Measurements from ENCODE around the gene SLC25A33. TPM values are rescaled to one million over a fixed set of nuclear protein-coding genes. Genes with fewer than 3 reads are reported as not detected.

The SLC25A33 gene
- total RNA-seq, 2 donors from 2014 or later = 10.9 to 16.4 TPM

DNA sequence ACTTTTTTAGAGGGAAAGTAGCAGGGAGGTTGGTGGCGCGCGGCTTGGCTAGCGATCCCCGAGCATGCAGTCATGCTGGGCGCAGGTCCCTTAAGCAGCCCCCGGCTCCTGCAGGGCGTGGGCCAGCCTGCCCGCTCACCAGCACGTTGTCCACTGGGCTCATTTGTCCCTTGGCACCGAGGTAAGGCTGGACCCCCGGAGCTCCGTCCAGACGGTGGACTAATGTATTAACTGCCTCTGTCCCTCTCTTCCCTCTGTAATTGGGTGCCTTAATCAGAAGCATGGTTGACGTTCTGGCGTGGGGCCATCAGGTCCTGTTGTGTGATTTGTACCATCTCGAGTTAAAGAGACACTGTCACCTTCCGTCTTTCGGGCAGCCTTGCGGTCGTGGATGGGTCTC, 67.2 kb downstream of the SLC25A33 start:
- no peak for DNase-seq (ENCODE audit: low spot score)
- H3K4me1 ChIP-seq = peaks cover 0 to 7% of the 10 kb centered on the region in 2 donors
- H3K9me3 ChIP-seq = no peaks in the 10 kb centered on the region
- peak overlapping the region; percentile 58 to 65 for H3K27ac ChIP-seq
- H3K4me3 ChIP-seq = no peak overlapping the region
- no peaks in the 10 kb centered on the region for H3K27me3 ChIP-seq
- H3K36me3 ChIP-seq = peaks cover 37% of the 10 kb centered on the region
- TF ChIP-seq CTCF (IDR thresholded peaks at IDR 0.05) = no peak

DNA sequence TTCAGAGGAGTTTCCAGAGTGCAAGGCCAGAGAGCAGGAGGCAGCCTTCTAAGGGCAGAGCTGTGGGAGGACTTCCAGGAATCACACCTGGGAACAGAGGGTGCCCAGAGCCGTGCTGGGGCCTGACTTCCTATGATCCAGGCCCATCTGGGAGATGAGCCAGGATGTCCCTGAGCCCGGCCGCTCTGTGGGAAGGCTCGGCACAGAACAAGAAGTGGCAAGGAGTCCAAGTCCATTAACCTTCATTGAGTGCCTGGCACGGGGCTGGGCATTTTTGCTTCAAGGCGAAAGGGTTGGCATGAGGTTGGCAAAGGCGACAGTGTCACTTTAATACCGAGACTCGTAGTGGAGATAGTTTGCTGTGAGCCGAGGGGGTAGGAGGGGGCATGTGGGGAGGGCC, 67.7 kb downstream of the SLC25A33 start:
- H3K36me3 ChIP-seq = peaks cover 35% of the 10 kb centered on the region
- peak overlapping the region; percentile 58 to 65 for H3K27ac ChIP-seq
- no peaks in the 10 kb centered on the region for H3K9me3 ChIP-seq
- no peak overlapping the region for H3K4me3 ChIP-seq
- peaks cover 0 to 7% of the 10 kb centered on the region in 2 donors for H3K4me1 ChIP-seq
- DNase-seq (ENCODE audit: low spot score) = no peak
- no peaks in the 10 kb centered on the region for H3K27me3 ChIP-seq
- no peak for TF ChIP-seq CTCF (IDR thresholded peaks at IDR 0.05)

DNA sequence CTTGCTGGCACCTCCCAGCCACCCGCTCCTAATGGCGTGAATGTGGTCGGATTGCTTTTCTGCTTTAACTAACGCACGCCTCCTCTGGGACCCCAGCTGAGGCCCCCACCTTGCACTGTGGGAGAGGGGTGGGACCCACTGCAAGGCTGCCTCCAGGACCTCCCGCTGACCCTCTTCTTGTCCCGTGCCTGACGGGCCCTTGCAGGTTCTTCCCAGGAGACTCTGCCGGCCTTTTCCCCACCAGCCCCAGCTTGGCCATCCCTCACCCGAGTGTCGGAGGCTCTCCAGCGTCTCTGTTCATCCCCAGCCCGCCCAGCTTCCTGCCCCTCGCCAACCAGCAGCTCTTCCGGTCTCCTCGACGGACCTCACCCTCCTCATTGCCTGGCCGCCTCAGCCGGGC, 68.1 kb downstream of the SLC25A33 start:
- DNase-seq (ENCODE audit: low spot score) = no peak
- H3K36me3 ChIP-seq = peaks cover 35% of the 10 kb centered on the region
- peaks cover 0 to 7% of the 10 kb centered on the region in 2 donors for H3K4me1 ChIP-seq
- H3K27me3 ChIP-seq = no peaks in the 10 kb centered on the region
- H3K9me3 ChIP-seq = no peaks in the 10 kb centered on the region
- peak overlapping the region; percentile 58 to 65 for H3K27ac ChIP-seq
- no peak for TF ChIP-seq CTCF (IDR thresholded peaks at IDR 0.05)
- no peak overlapping the region for H3K4me3 ChIP-seq

GRCh38 chr1:9609998-9610397, 70.7 kb downstream of the SLC25A33 start:
- Histone ChIP-seq H3K4me1 (peaks cover 0 to 7% of the 10 kb centered on the region in 2 donors), H3K9me3 (no peaks in the 10 kb centered on the region), H3K27ac (no peak overlapping the region), H3K4me3 (no peak overlapping the region), H3K27me3 (no peaks in the 10 kb centered on the region), H3K36me3 (peaks cover 38% of the 10 kb centered on the region)
- no peak for DNase-seq (ENCODE audit: low spot score)
- no peak for TF ChIP-seq CTCF (IDR thresholded peaks at IDR 0.05)

DNA sequence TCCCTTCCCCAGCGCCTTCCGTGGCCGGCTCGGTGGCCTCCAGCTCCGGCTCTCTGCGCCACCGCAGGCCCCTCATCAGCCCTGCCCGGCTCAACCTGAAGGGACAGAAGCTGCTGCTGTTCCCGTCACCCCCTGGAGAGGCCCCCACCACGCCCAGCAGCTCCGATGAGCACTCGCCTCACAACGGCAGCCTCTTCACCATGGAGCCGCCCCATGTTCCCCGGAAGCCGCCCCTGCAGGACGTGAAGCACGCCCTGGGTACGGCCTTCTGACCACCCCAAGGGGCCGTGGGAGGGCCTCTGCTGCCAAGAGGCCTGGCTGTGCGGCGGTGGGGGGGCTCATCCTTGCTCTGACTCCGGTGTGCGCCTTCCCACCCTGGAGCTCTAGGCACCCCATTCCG, 71.3 kb downstream of the SLC25A33 start:
- Histone ChIP-seq H3K9me3 (no peaks in the 10 kb centered on the region), H3K27me3 (no peaks in the 10 kb centered on the region), H3K4me3 (no peak overlapping the region), H3K27ac (no peak overlapping the region), H3K4me1 (peaks cover 0 to 7% of the 10 kb centered on the region in 2 donors), H3K36me3 (peaks cover 38% of the 10 kb centered on the region)
- no peak for DNase-seq (ENCODE audit: low spot score)
- no peak for TF ChIP-seq CTCF (IDR thresholded peaks at IDR 0.05)

DNA sequence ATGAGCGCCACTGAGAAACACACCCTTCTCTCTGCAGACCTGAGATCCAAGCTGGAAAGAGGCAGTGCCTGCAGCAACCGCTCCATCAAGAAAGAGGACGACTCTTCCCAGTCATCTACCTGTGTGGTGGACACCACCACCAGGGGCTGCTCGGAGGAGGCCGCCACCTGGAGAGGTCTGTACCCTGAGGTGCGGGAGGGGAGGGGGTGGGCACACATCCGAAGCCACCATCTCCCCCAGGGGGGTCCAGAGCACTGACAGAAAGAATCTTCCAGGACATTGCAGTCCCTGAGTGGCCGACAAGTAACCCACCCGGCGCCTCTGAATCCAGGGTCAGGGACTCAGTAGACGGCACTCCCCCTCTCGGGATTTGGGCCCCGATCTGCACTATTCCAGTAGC, 72.5 kb downstream of the SLC25A33 start:
- no peak for DNase-seq (ENCODE audit: low spot score)

More for the DNA sequence above, 72.5 kb downstream of the SLC25A33 start:
- no peaks in the 10 kb centered on the region for H3K9me3 ChIP-seq
- peaks cover 0 to 7% of the 10 kb centered on the region in 2 donors for H3K4me1 ChIP-seq
- peaks cover 38% of the 10 kb centered on the region for H3K36me3 ChIP-seq
- H3K27me3 ChIP-seq = no peaks in the 10 kb centered on the region
- no peak for TF ChIP-seq CTCF (IDR thresholded peaks at IDR 0.05)
- no peak overlapping the region for H3K4me3 ChIP-seq
- no peak overlapping the region for H3K27ac ChIP-seq

Data from right atrium auricular region (tissue), 2 donors.